Left lung (tissue), 10 donors: ENCODE data around the gene DOCK4. TPM values are rescaled to one million over a fixed set of nuclear protein-coding genes. Genes with fewer than 3 reads are reported as not detected.

Source experiments
- ATAC-seq: fragments of 200-7000 bp; cut with Tn5 transposase; one replicate; pipeline ENCODE4 v1.9.1; 2020; ENCODE audit warnings: moderate library complexity
- DNase-seq, 4 donors: peaks; one replicate each; pipeline ENCODE4 v3.0.0-alpha.2; 2013 to 2020
- H3K27ac ChIP-seq, 2 donors: fragments of 200-600 bp; sonication (generic) in 1 of 2; one replicate each; pipeline versions ENCODE4 v1.5.0 to v1.8.0; 2020 to 2021
- H3K27me3 ChIP-seq, 2 donors: fragments of 200-600 bp; sonication (generic) in 1 of 2; one replicate each; pipeline versions ENCODE4 v1.5.0 to v1.8.0; 2020 to 2021
- H3K36me3 ChIP-seq, 2 donors: fragments of 200-600 bp; sonication (generic) in 1 of 2; one replicate each; pipeline versions ENCODE4 v1.5.0 to v1.8.0; 2020 to 2021
- H3K4me1 ChIP-seq, 2 donors: fragments of 200-600 bp; one replicate each; pipeline ENCODE4 v1.8.0; 2021
- H3K4me3 ChIP-seq, 2 donors: fragments of 200-600 bp; sonication (generic) in 1 of 2; one replicate each; pipeline versions ENCODE4 v1.5.0 to v1.8.0; 2020 to 2021; ENCODE audit warnings: mild to moderate bottlenecking in 1 of 2
- H3K9me3 ChIP-seq, 2 donors: fragments of 200-600 bp; sonication (generic) in 1 of 2; one replicate each; pipeline versions ENCODE4 v1.5.0 to v1.8.0; 2020 to 2021
- intact Hi-C, 2 donors: fragments of 100-400 bp; cut with DNase I; formaldehyde crosslinking; loops; one replicate each; pipeline versions ENCODE4 v1.11.2 to v1.14.2; 2022
- polyA plus RNA-seq, 6 donors: library from polyadenylated mRNA; unstranded; fragments of 120-200 nt; gene quantifications; one replicate each; pipeline ENCODE4 v1.2.1, GENCODE V29; 2013; ENCODE audit not compliant: insufficient read length in 6 of 6
- total RNA-seq, 2 donors: library from RNA; stranded (reverse); fragmentation: NEBNext Ultra II Directional; extraction: Animal tissue kit (Norgen Biotek cat#: 25700); gene quantifications; one replicate each; pipeline ENCODE4 v1.2.1, GENCODE V29; 2021
- TF ChIP-seq, protein P1 (sequence below), 2 donors: fragments of 200-600 bp; sonication (generic) in 1 of 2; IDR thresholded peaks; one replicate each; pipeline versions ENCODE4 v1.5.0 to v1.8.0; 2021; ENCODE audit warnings: antibody characterized with exemption in 2 of 2
- donor health status: DM: no; HTN: yes; CAD: no.
- donor health status: DM: no; HTN: no; CAD: no.

DOCK4 gene
- total and polyA plus RNA-seq, 8 donors, result 38.9 to 64.3 (median 52.5) TPM

DNA sequence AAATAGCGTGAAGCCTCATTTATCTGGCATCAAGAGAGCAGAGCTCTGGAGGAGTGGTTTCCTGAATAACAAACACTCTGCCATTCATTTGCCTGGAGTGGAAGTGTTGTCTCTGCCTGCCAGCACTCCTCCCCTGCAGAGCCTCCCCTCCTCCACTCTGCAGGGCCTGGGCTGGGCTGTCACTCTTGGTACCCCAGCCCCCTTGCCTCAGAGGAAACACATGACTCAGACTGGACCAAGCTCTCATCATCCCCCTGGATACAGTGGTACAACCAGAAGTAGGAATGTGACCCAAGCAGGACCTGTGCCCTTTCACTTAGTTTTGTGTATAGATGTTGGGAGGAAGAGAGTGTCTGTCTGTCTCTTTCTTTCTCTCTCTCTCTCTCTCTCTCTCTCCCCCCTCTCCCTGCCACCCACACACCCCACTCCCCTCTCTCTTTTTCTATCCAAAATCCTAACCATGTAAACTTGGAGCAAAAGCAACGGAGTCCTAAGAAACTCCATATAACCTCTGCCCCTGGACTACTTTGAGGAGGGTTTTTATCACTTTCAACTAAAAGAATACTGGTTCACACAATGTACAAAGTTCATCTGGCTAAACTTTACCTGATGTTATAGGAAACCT lies 43.9 kb downstream of the DOCK4 start:
- no peaks in the 10 kb centered on the region for H3K9me3 ChIP-seq
- no peak overlapping the region for H3K4me3 ChIP-seq

DNA sequence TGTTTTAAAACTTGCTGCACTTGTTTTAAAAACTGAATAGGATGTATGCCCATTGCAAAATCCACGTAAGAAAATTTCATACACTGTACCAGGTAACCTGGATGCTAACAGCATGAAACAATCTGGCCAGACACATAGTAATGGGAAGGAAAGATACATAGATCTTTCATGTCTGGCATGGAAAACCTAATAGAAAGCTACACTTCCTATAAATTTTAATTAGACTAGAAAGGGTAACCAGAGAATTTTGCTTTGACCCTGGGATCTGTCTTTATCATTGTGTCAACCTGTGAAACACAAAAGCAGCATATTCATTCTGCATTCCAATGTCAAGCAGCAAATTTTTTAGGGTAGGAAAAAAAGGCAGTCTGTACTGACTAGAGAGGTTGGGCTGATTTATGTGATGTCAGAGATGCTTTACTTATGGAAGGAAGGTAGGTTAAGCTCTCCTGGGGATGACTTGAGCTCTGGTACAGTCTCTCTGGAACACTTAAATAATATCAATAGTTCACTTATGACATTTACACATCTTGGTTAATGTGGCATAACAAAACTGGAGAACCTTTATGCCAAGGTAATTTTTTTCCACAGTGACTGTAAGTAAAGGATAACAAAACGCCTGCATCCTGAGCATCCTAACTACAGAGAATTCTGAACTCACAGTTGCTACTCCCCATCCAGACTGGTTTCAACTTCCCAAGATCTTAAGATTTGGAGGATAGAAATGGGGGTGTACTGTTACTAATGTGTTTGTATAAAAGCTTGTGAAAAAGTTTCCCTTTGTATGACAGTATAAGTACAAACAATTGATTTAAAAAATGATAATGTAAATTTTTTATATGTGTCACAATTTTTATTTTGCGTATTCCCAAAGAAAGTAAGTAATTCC lies 44.7 kb downstream of the DOCK4 start:
- intact Hi-C loops, result no loop called here
- ATAC-seq, result no peak
- DNase-seq, result no peak
- H3K9me3 ChIP-seq, result no peaks in the 10 kb centered on the region
- TF ChIP-seq, protein P1, sequence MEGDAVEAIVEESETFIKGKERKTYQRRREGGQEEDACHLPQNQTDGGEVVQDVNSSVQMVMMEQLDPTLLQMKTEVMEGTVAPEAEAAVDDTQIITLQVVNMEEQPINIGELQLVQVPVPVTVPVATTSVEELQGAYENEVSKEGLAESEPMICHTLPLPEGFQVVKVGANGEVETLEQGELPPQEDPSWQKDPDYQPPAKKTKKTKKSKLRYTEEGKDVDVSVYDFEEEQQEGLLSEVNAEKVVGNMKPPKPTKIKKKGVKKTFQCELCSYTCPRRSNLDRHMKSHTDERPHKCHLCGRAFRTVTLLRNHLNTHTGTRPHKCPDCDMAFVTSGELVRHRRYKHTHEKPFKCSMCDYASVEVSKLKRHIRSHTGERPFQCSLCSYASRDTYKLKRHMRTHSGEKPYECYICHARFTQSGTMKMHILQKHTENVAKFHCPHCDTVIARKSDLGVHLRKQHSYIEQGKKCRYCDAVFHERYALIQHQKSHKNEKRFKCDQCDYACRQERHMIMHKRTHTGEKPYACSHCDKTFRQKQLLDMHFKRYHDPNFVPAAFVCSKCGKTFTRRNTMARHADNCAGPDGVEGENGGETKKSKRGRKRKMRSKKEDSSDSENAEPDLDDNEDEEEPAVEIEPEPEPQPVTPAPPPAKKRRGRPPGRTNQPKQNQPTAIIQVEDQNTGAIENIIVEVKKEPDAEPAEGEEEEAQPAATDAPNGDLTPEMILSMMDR (IDR thresholded peaks at IDR 0.05), result no peak
- no peaks in the 10 kb centered on the region for H3K36me3 ChIP-seq
- no peaks in the 10 kb centered on the region for H3K27me3 ChIP-seq
- H3K4me3 ChIP-seq, result no peak overlapping the region
- peak overlapping the region in 1 of 2 donors; percentile 57 for H3K27ac ChIP-seq
- H3K4me1 ChIP-seq, result peaks cover 30 to 55% of the 10 kb centered on the region in 2 donors

More for the DNA sequence above, 43.9 kb downstream of the DOCK4 start:
- peaks cover 27 to 55% of the 10 kb centered on the region in 2 donors for H3K4me1 ChIP-seq
- no peaks in the 10 kb centered on the region for H3K36me3 ChIP-seq
- DNase-seq (peak in 3 of 4 donors; percentile 24 to 63 (median 52)), ATAC-seq (peak; percentile 85)
- TF ChIP-seq, protein P1 (IDR thresholded peaks at IDR 0.05), result no peak
- no peaks in the 10 kb centered on the region for H3K27me3 ChIP-seq
- intact Hi-C loops, result no loop called here
- peak overlapping the region in 1 of 2 donors; percentile 46 for H3K27ac ChIP-seq

- peaks cover 32 to 55% of the 10 kb centered on the region in 2 donors for H3K4me1 ChIP-seq
- H3K4me3 ChIP-seq, result no peak overlapping the region
- H3K36me3 ChIP-seq, result no peaks in the 10 kb centered on the region
- ATAC-seq (no peak), DNase-seq (no peak)
- intact Hi-C loops, result no loop called here
- peak overlapping the region; percentile 3 to 57 for H3K27ac ChIP-seq
- TF ChIP-seq, protein P1 (IDR thresholded peaks at IDR 0.05), result no peak
- no peaks in the 10 kb centered on the region for H3K27me3 ChIP-seq
- no peaks in the 10 kb centered on the region for H3K9me3 ChIP-seq
These were observed 45.4 kb downstream of the DOCK4 start for GRCh38 chr7:112160771-112161150.

DNA sequence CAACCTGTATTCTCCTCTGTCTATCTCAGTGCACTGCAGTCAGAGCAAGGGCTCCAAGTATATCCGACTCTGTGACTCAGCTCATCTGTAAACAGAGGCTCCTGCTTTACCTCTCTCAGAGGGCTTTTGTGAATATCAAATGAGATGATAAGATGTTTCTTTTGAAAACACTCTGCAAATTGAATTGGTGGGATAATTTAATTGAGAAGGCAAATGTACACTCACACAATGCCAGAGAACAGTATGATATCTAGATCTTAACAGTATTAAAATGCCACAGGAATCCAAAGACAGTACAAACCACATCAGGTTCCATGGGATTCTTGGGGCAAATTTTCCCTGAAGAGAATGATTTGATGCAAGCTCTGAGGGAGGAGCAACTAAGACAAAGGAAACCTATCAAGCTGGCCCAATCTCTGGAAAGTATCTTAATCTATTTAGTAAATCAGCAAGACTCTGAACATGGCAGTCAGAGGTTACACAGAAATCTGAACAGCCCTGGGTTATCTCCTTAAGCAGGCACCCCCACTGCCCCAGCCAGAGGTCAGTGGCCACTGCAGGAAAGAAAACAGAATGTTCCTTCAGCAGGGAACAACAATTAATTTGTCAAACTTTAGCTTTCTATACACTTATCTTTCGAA lies 45.9 kb downstream of the DOCK4 start:
- no peak overlapping the region for H3K4me3 ChIP-seq
- no peaks in the 10 kb centered on the region for H3K27me3 ChIP-seq
- H3K4me1 ChIP-seq, result peaks cover 32 to 55% of the 10 kb centered on the region in 2 donors
- H3K27ac ChIP-seq, result peak overlapping the region; percentile 3 to 57
- peak; percentile 42 for ATAC-seq
- no peaks in the 10 kb centered on the region for H3K36me3 ChIP-seq
- intact Hi-C loops, result no loop called here
- no peak for DNase-seq
- H3K9me3 ChIP-seq, result no peaks in the 10 kb centered on the region
- TF ChIP-seq, protein P1 (IDR thresholded peaks at IDR 0.05), result no peak

DNA sequence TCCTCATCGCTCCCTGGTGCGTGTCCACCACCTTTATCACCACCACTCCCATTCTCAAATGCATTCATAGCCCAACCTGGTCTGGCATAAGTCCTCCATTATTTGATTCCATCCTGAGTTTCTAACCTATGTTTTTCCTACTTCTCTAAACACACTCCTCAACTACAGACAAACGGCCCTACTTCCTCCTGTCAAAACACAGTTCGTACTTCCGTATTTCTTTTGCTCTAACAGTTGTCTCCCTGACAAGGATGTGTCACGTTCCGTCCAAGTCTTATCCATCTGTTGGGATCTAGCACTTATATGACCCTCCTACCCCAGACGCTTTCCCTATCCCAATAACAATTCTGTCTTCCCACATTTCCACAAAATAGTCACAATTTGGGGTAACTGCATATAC lies 46.8 kb downstream of the DOCK4 start:
- intact Hi-C loops, result no loop called here
- TF ChIP-seq, protein P1 (IDR thresholded peaks at IDR 0.05), result no peak
- DNase-seq, result no peak
- ATAC-seq, result no peak
- Histone ChIP-seq H3K27me3 (no peaks in the 10 kb centered on the region), H3K4me1 (peaks cover 32 to 55% of the 10 kb centered on the region in 2 donors), H3K4me3 (no peak overlapping the region), H3K27ac (peak overlapping the region in 1 of 2 donors; percentile 57), H3K36me3 (no peaks in the 10 kb centered on the region), H3K9me3 (no peaks in the 10 kb centered on the region)
